ENCODE measurements around the gene TEX11.

Gene TEX11

GRCh38 chrX:70498129-70498528, 410.4 kb downstream of the TEX11 start:
- in situ Hi-C loops (cut with HindIII; ENCODE audit: low sequenced_read_pairs), result no loop called here

- in situ Hi-C loops (cut with HindIII; ENCODE audit: low sequenced_read_pairs), result no loop called here
These were observed 411.5 kb downstream of the TEX11 start for GRCh38 chrX:70497026-70497425.

- in situ Hi-C loops (cut with HindIII; ENCODE audit: low sequenced_read_pairs), result no loop called here
These were observed 412.0 kb downstream of the TEX11 start for GRCh38 chrX:70496491-70496890.

- in situ Hi-C loops (cut with HindIII; ENCODE audit: low sequenced_read_pairs), result no loop called here
These were observed 414.1 kb downstream of the TEX11 start for GRCh38 chrX:70494441-70494840.

GRCh38 chrX:70488856-70489255, 419.7 kb downstream of the TEX11 start:
- in situ Hi-C loops (cut with HindIII; ENCODE audit: low sequenced_read_pairs), result no loop called here

- in situ Hi-C loops (cut with HindIII; ENCODE audit: low sequenced_read_pairs), result no loop called here
These were observed 423.0 kb downstream of the TEX11 start for GRCh38 chrX:70485466-70485865.

- in situ Hi-C loops (cut with HindIII; ENCODE audit: low sequenced_read_pairs), result no loop called here
These were observed 426.2 kb downstream of the TEX11 start for GRCh38 chrX:70482300-70482699.

GRCh38 chrX:70481471-70482270, 426.8 kb downstream of the TEX11 start:
- in situ Hi-C loops (cut with HindIII; ENCODE audit: low sequenced_read_pairs), result no loop called here

GRCh38 chrX:70480660-70481018, 427.9 kb downstream of the TEX11 start:
- in situ Hi-C loops (cut with HindIII; ENCODE audit: low sequenced_read_pairs), result no loop called here

- in situ Hi-C loops (cut with HindIII; ENCODE audit: low sequenced_read_pairs), result no loop called here
These were observed 428.4 kb downstream of the TEX11 start for GRCh38 chrX:70479922-70480659.

- in situ Hi-C loops (cut with HindIII; ENCODE audit: low sequenced_read_pairs), result no loop called here
These were observed 429.1 kb downstream of the TEX11 start for GRCh38 chrX:70479247-70479921.

Data from DLD1 (cell line).